H1 (cell line): Measurements from ENCODE around the gene FLT1. TPM values are rescaled to one million over a fixed set of nuclear protein-coding genes. Genes with fewer than 3 reads are reported as not detected.

ENCODE experiments used
- JUND ChIP-seq: IDR thresholded peaks from 2 replicates; pipeline ENCODE4 v1.6.1; 2011; ENCODE audit warnings: mild to moderate bottlenecking, improper control_type of control experiment, low read length
- MAFK ChIP-seq: IDR thresholded peaks from 2 replicates; pipeline ENCODE4 v1.6.1; 2012; ENCODE audit warnings: low read depth, mild to moderate bottlenecking, improper control_type of control experiment, low read length
- TAF7 ChIP-seq: optimal IDR thresholded peaks from 2 replicates; pipeline ENCODE3; 2011; ENCODE audit warnings: low read depth, mild to moderate bottlenecking, inconsistent platforms, low read length, moderate library complexity, borderline replicate concordance
- polyA plus RNA-seq, 7 experiments: library from polyadenylated mRNA; depleted of rRNA in 3 of 7; stranded (reverse) in 5 of 7; unstranded in 2 of 7; fragments of >200 nt in 5 of 7; fragments of 200-250 nt in 2 of 7; gene quantifications; 1 replicate in 5 of 7; 2 replicates in 1 of 7; 4 replicates in 1 of 7; pipeline versions ENCODE4 v1.2.1 to v1.2.3, GENCODE V29; 2011 to 2013; ENCODE audit warnings: missing spikeins in 2 of 7, mixed read lengths in 2 of 7
- total RNA-seq: library from RNA; stranded (reverse); fragmentation: NEBNext Ultra II Directional; extraction: Animal tissue kit (Norgen Biotek cat#: 25700); gene quantifications from 2 replicates; pipeline ENCODE4 v1.2.1, GENCODE V29; 2021

The FLT1 gene
- total and polyA plus RNA-seq, 2 of the 8 experiments (the other 6 are each of a cell fraction or from before 2014, with no cell fraction given): 19.7 to 90.2 TPM

DNA sequence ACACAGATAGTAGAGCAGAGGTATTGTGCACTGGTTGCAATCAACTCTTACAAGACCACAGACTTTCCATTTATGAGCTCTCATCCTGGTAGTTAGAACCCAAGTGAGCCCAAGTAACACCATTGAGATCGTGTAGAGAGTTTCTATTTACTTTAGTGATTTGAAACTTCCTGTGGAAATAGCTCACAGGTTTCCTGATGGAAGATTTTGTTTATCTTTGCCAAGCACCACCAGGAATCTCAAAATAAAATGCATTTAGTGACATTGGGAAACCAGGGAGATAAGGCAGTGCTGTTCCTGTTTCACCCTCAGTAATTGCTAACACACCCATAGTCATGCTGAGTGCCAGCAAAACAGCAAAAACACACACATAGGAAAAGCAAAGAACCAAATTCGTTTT lies 102.5 kb downstream of the FLT1 start (continued):
- TF ChIP-seq TAF7 (no peak), JUND (no peak), MAFK (no peak)
- TF ChIP-seq, all 59 proteins: peak for 0
